H9 (cell line): ENCODE data around the gene ATP2C1. TPM values are rescaled to one million over a fixed set of nuclear protein-coding genes. Genes with fewer than 3 reads are reported as not detected.

Experiments
- DNase-seq: peaks from one replicate; pipeline ENCODE4 v3.0.0-alpha.2; 2017
- H2AFZ ChIP-seq: one replicate; pipeline ENCODE4 v1.6.1; 2013; ENCODE audit warnings: mild to moderate bottlenecking, low read length, control low read depth, moderate library complexity
- H2AK5ac ChIP-seq: 2 replicates; pipeline ENCODE4 v1.6.1; 2013; ENCODE audit warnings: low read length, control low read depth, mixed read lengths; ENCODE audit not compliant: insufficient read length
- H2BK120ac ChIP-seq: one replicate; pipeline ENCODE4 v1.6.1; 2013; ENCODE audit warnings: low read depth, mild to moderate bottlenecking, low read length, control low read depth, inconsistent platforms; ENCODE audit not compliant: poor library complexity, severe bottlenecking
- H2BK12ac ChIP-seq: 2 replicates; pipeline ENCODE4 v1.6.1; 2013; ENCODE audit warnings: low read length, control low read depth, mixed read lengths, low read depth; ENCODE audit not compliant: insufficient read length
- H2BK15ac ChIP-seq: 2 replicates; pipeline ENCODE4 v1.6.1; 2013; ENCODE audit warnings: low read depth, low read length, control low read depth
- H2BK20ac ChIP-seq: one replicate; pipeline ENCODE4 v1.6.1; 2013; ENCODE audit warnings: low read depth, mild to moderate bottlenecking, low read length, control low read depth, inconsistent platforms; ENCODE audit not compliant: poor library complexity, severe bottlenecking
- H2BK5ac ChIP-seq: 2 replicates; pipeline ENCODE4 v1.6.1; 2013; ENCODE audit warnings: low read length, control low read depth, mixed read lengths; ENCODE audit not compliant: insufficient read length
- H3K14ac ChIP-seq: 2 replicates; pipeline ENCODE4 v1.6.1; 2013; ENCODE audit warnings: low read length, control low read depth; ENCODE audit not compliant: insufficient read depth
- H3K18ac ChIP-seq: 2 replicates; pipeline ENCODE4 v1.6.1; 2013; ENCODE audit warnings: low read depth, mild to moderate bottlenecking, mixed read lengths, low read length, control low read depth; ENCODE audit not compliant: insufficient read length
- H3K23ac ChIP-seq: 2 replicates; pipeline ENCODE4 v1.6.1; 2013; ENCODE audit warnings: low read length, control low read depth, mixed read lengths, low read depth; ENCODE audit not compliant: insufficient read length
- H3K23me2 ChIP-seq: 2 replicates; pipeline ENCODE4 v1.6.1; 2013; ENCODE audit warnings: low read depth, mild to moderate bottlenecking, mixed read lengths, low read length, control low read depth; ENCODE audit not compliant: insufficient read length, poor library complexity, severe bottlenecking
- H3K27ac ChIP-seq: 2 replicates; pipeline ENCODE4 v1.5.1; 2013; ENCODE audit warnings: low read length, control low read depth, mixed read lengths, low read depth; ENCODE audit not compliant: insufficient read length
- H3K27me3 ChIP-seq: 2 replicates; pipeline ENCODE4 v1.6.1; 2013; ENCODE audit warnings: low read length, control low read depth, inconsistent platforms; ENCODE audit not compliant: insufficient read depth
- H3K4ac ChIP-seq: 2 replicates; pipeline ENCODE4 v1.6.1; 2013; ENCODE audit warnings: low read depth, mild to moderate bottlenecking, control low read depth, inconsistent platforms, low read length, moderate library complexity
- H3K4me1 ChIP-seq: 2 replicates; pipeline ENCODE4 v1.6.1; 2013; ENCODE audit warnings: low read length, control low read depth, inconsistent platforms; ENCODE audit not compliant: insufficient read depth
- H3K4me2 ChIP-seq: 2 replicates; pipeline ENCODE4 v1.6.1; 2013; ENCODE audit warnings: low read length, control low read depth, mixed read lengths; ENCODE audit not compliant: insufficient read length, insufficient read depth
- H3K56ac ChIP-seq: 2 replicates; pipeline ENCODE4 v1.6.1; 2013; ENCODE audit warnings: low read depth, mild to moderate bottlenecking, mixed read lengths, low read length, control low read depth; ENCODE audit not compliant: insufficient read length
- H3K79me1 ChIP-seq: 2 replicates; pipeline ENCODE4 v1.6.1; 2013; ENCODE audit warnings: low read depth, mild to moderate bottlenecking, moderate library complexity, low read length, control low read depth, inconsistent platforms; ENCODE audit not compliant: insufficient read depth, poor library complexity, severe bottlenecking
- H3K79me2 ChIP-seq: 2 replicates; pipeline ENCODE4 v1.6.1; 2013; ENCODE audit warnings: low read length, control low read depth, inconsistent platforms; ENCODE audit not compliant: insufficient read depth
- H3K9ac ChIP-seq: 2 replicates; pipeline ENCODE4 v1.6.1; 2013; ENCODE audit warnings: low read length, control low read depth, mixed read lengths; ENCODE audit not compliant: insufficient read length; ENCODE audit errors: extremely low read depth
- H3K9me3 ChIP-seq: one replicate; pipeline ENCODE4 v1.6.1; 2013; ENCODE audit warnings: low read depth, low read length, inconsistent platforms; ENCODE audit not compliant: control insufficient read depth
- H3T11ph ChIP-seq: one replicate; pipeline ENCODE4 v1.6.1; 2013; ENCODE audit warnings: mild to moderate bottlenecking, low read length, control low read depth, inconsistent platforms
- H4K20me1 ChIP-seq: one replicate; pipeline ENCODE4 v1.6.1; 2013; ENCODE audit not compliant: control insufficient read depth, insufficient read length, insufficient read depth
- H4K5ac ChIP-seq: 2 replicates; pipeline ENCODE4 v1.6.1; 2013; ENCODE audit warnings: low read depth, mild to moderate bottlenecking, mixed read lengths, low read length, control low read depth; ENCODE audit not compliant: insufficient read length
- H4K8ac ChIP-seq: replicated peaks from 2 replicates; pipeline ENCODE4 v1.6.1; 2013; ENCODE audit warnings: low read length, control low read depth, mixed read lengths, low read depth; ENCODE audit not compliant: insufficient read length
- H4K91ac ChIP-seq: 2 replicates; pipeline ENCODE4 v1.6.1; 2013; ENCODE audit warnings: low read depth, mild to moderate bottlenecking, moderate library complexity, mixed read lengths, low read length, control low read depth; ENCODE audit not compliant: insufficient read length
- H3K27ac Mint-ChIP-seq, 3 experiments: 2 replicates in 2 of 3; 3 replicates in 1 of 3; pipeline ENCODE4 v1.8.0; 2020 to 2021; ENCODE audit warnings: mixed read lengths in 3 of 3, mild to moderate bottlenecking in 1 of 3, moderate library complexity in 1 of 3
- H3K27me3 Mint-ChIP-seq: 2 replicates; pipeline ENCODE4 v1.8.0; 2021; ENCODE audit warnings: low read depth, mild to moderate bottlenecking, moderate library complexity, mixed read lengths
- H3K36me3 Mint-ChIP-seq, 3 experiments: 2 replicates in 2 of 3; 3 replicates in 1 of 3; pipeline ENCODE4 v1.8.0; 2020 to 2021; ENCODE audit warnings: low read depth in 3 of 3, mixed read lengths in 3 of 3; ENCODE audit not compliant: insufficient read depth in 1 of 3
- H3K4me1 Mint-ChIP-seq, 2 experiments: 2 replicates each; pipeline ENCODE4 v1.8.0; 2020; ENCODE audit warnings: mixed read lengths in 2 of 2
- H3K4me3 Mint-ChIP-seq, 2 experiments: 2 replicates in 1 of 2; 3 replicates in 1 of 2; pipeline ENCODE4 v1.8.0; 2020 to 2021; ENCODE audit warnings: mild to moderate bottlenecking in 2 of 2, mixed read lengths in 2 of 2, moderate library complexity in 1 of 2
- H3K9me3 Mint-ChIP-seq, 2 experiments: 2 replicates in 1 of 2; 3 replicates in 1 of 2; pipeline ENCODE4 v1.8.0; 2020; ENCODE audit warnings: mild to moderate bottlenecking in 2 of 2, mixed read lengths in 2 of 2, moderate library complexity in 1 of 2
- WGBS: extraction: QIAGEN DNeasy Blood & Tissue Kit; methylation state at CpG from one replicate; pipeline ENCODE4 v1.1.7; 2013; ENCODE audit warnings: missing lambda C conversion rate, low lambda C conversion rate, mixed read lengths; ENCODE audit not compliant: insufficient read length; ENCODE audit errors: extremely low coverage; 5-methylcytosine and 5-hydroxymethylcytosine counted together
- total RNA-seq: library from RNA; stranded (reverse); gene quantifications from 2 replicates; pipeline ENCODE4 v1.2.1, GENCODE V29; 2021
- TF ChIP-seq, protein P1 (sequence below): fragments of 200-600 bp; sonication (generic); conservative IDR thresholded peaks from 3 replicates; pipeline ENCODE4 v1.8.0; 2021; ENCODE audit warnings: antibody characterized with exemption, mild to moderate bottlenecking

The ATP2C1 gene
- total RNA-seq, 1 experiment from 2014 or later = 65.5 TPM

DNA sequence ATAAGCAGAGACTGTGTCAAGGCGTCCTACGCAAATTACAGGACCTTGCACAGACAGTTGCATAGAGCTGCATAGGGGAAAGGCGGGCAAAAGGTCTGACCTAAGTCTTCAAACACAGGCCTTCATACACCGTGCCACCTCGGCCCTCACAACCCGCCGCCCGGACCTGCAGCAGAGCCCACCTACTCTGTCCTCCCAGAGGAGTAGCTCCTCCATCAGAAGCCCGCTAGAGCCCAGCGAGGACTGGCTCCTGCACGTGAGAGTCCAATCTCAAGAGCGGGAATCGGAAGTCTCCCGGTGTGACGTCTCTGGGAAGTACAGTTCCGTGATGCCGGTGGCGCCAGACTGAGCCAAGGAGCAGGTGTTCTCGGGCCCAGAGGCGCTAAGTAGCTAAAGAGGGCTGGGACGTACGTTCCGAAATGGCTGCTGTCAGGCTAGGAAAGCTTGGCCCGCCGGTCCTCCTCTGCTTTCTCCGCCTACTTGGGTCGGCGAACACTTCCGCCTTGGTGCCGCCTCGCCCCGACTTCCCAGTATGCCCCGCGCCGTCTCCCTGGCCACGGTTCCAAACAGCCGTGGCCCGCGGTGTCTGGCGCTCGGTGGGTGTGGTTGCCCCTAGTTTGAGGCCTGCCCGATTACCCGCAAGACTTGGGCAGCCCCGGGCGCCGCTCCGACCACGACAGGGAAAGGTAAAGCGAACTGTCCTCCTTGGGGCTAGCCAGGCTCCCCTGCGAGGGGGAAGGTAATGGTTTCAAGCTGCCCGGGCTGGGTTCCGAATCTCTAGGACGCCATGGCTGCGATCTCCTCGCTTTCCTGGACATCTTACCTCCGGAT lies 132.7 kb downstream of the ATP2C1 start, which contains the start of the genes ASTE1 and NEK11:
ASTE1 (minus strand) TSS at position 505 of the 831 bp plus-strand sequence. CDS start 1,519 bp downstream, outside the sequence.
NEK11 (plus strand) TSS at position 557 of the 831 bp plus-strand sequence. CDS start 2,832 bp downstream, outside the sequence.
- peaks cover 3% of the 10 kb centered on the region for H3K23me2 ChIP-seq
- Mint-ChIP-seq H3K27ac (peak within 1 kb of the TSS; percentile 40 to 96 (median 65); a peak in 4 of 7 replicates), H3K9me3 (no peaks in the 10 kb centered on the region), H3K36me3 (peaks cover 4 to 14% (median 13%) of the 10 kb centered on the region in 3 experiments; a peak in 6 of 7 replicates), H3K4me1 (peaks cover 18 to 20% of the 10 kb centered on the region in 2 experiments), H3K4me3 (peak within 1 kb of the TSS; percentile 83 to 84), H3K27me3 (no peaks in the 10 kb centered on the region)
- no peak within 1 kb of the TSS for H2BK120ac ChIP-seq
- H3K4ac ChIP-seq = no peak within 1 kb of the TSS
- H2BK12ac ChIP-seq = no peak within 1 kb of the TSS
- no peaks in the 10 kb centered on the region for H4K20me1 ChIP-seq
- H3K9me3 ChIP-seq = no peaks in the 10 kb centered on the region
- no peak within 1 kb of the TSS for H2AFZ ChIP-seq
- H2BK5ac ChIP-seq = no peak within 1 kb of the TSS
- H3K4me1 ChIP-seq = no peaks in the 10 kb centered on the region
- peak within 1 kb of the TSS; percentile 44 for H3K18ac ChIP-seq
- TF ChIP-seq, protein P1, sequence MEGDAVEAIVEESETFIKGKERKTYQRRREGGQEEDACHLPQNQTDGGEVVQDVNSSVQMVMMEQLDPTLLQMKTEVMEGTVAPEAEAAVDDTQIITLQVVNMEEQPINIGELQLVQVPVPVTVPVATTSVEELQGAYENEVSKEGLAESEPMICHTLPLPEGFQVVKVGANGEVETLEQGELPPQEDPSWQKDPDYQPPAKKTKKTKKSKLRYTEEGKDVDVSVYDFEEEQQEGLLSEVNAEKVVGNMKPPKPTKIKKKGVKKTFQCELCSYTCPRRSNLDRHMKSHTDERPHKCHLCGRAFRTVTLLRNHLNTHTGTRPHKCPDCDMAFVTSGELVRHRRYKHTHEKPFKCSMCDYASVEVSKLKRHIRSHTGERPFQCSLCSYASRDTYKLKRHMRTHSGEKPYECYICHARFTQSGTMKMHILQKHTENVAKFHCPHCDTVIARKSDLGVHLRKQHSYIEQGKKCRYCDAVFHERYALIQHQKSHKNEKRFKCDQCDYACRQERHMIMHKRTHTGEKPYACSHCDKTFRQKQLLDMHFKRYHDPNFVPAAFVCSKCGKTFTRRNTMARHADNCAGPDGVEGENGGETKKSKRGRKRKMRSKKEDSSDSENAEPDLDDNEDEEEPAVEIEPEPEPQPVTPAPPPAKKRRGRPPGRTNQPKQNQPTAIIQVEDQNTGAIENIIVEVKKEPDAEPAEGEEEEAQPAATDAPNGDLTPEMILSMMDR = no peak
- no peaks in the 10 kb centered on the region for H3K79me1 ChIP-seq
- H2BK20ac ChIP-seq = no peak within 1 kb of the TSS
- H3K4me2 ChIP-seq = peak within 1 kb of the TSS; percentile 39
- no peak within 1 kb of the TSS for H2BK15ac ChIP-seq
- H2AK5ac ChIP-seq = no peak within 1 kb of the TSS
- no CpG with 5 or more reads among the region's 56 CpGs for WGBS
- no peak within 1 kb of the TSS for H3K27ac ChIP-seq
- H3K14ac ChIP-seq = peak within 1 kb of the TSS; percentile 79; the same call in 1 of the 2 replicates
- H4K91ac ChIP-seq = no peak within 1 kb of the TSS
- no peak within 1 kb of the TSS for H3K56ac ChIP-seq
- peak; percentile 78 for DNase-seq
- H3K23ac ChIP-seq = no peak within 1 kb of the TSS
- no peaks in the 10 kb centered on the region for H3K79me2 ChIP-seq
- H3K27me3 ChIP-seq = no peaks in the 10 kb centered on the region
- no peak within 1 kb of the TSS for H4K8ac ChIP-seq
- H4K5ac ChIP-seq = no peak within 1 kb of the TSS
- H3K9ac ChIP-seq = no peak within 1 kb of the TSS
- no peak within 1 kb of the TSS for H3T11ph ChIP-seq
